ENCODE results near the gene LRRK1.
A peak's percentile ranks its signal among the peaks of the same experiment; 100 is the strongest.

DNA sequence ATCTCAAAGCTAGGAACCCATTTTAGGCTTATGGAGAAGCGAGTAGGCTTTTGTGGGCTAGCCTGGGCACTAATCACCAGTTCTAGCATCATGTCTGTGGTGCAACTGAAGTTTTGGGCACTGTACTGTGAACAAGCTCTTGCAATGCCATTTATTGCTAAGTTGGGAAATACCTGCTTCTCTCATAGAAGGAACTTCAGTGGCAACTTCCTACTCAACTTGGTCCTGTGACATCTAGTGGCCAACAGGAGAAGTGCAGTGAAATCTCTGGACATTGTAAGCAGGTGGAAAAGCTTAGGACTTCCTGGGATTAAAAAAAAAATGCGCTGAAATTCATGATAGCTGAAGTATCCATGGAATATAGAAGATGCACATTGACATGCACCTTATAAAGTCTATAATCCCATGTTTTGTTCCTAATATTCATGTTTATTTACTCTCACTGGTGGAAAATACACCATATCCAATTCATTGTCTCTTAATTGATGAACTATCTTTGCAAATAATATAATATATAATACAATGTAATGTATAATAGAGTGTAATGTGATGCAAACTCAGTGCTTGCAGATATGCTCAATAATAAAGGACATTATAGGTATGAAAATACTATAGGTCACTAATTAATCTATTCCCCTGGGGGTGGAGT, 46.0 kb upstream of the LRRK1 start:
- TF ChIP-seq POLR2A (IDR thresholded peaks at IDR 0.05): no peak
- TF ChIP-seq, protein P1, sequence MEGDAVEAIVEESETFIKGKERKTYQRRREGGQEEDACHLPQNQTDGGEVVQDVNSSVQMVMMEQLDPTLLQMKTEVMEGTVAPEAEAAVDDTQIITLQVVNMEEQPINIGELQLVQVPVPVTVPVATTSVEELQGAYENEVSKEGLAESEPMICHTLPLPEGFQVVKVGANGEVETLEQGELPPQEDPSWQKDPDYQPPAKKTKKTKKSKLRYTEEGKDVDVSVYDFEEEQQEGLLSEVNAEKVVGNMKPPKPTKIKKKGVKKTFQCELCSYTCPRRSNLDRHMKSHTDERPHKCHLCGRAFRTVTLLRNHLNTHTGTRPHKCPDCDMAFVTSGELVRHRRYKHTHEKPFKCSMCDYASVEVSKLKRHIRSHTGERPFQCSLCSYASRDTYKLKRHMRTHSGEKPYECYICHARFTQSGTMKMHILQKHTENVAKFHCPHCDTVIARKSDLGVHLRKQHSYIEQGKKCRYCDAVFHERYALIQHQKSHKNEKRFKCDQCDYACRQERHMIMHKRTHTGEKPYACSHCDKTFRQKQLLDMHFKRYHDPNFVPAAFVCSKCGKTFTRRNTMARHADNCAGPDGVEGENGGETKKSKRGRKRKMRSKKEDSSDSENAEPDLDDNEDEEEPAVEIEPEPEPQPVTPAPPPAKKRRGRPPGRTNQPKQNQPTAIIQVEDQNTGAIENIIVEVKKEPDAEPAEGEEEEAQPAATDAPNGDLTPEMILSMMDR (IDR thresholded peaks at IDR 0.05): peak; percentile 89 to 98 (median 91)
